ENCODE results near the gene HEBP1.

The HEBP1 gene

DNA sequence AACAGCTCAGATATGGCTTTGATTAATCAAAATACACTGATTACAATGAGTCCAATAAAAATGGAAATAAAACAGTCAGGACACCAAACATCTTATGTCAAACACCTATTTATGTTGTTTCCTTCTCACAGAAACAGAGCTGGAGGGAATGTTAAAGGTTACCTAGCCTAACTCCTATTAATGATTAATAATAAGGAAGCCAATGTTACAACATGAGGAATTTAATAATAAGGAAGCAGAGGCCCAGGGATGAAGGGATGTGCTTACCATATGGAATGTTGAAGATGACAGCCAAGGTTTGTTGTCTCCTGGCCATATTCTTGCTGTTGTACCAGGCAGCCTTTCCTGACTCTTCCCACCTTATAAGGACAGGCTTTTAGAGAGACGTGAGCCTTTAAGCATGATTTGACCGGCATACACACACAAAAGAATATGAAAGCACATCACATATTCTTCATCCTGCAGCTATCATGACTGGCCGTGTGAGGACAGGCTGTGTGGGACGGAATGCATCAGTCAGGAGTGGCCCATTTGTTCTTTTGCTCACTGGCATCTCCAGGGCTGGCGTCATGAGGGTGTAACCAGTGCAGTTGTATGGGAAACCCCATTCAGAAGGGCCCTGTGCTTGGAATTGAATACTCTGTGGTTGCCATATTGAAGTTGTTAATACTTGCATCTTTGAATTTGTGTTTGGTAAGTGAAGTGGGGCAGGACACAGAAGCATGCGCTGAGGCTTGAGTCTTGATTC, 45.0 kb downstream of the HEBP1 start:
- no peaks in the 10 kb centered on the region for H3K36me3 ChIP-seq (ENCODE audit: control insufficient read depth, low read length)
- H3K79me2 ChIP-seq (ENCODE audit: control insufficient read depth, low read length), result no peaks in the 10 kb centered on the region
- no peaks in the 10 kb centered on the region for H3F3A ChIP-seq (ENCODE audit: control insufficient read depth, insufficient read depth)
- no peak overlapping the region for H3K27ac ChIP-seq (ENCODE audit: low read depth, low read length)
- H3K27me3 ChIP-seq (ENCODE audit: control insufficient read depth, low read length), result no peaks in the 10 kb centered on the region
- H3K9me2 ChIP-seq (replicated peaks; ENCODE audit: control insufficient read depth, low read length), result no peaks in the 10 kb centered on the region
- no peaks in the 10 kb centered on the region for H3K4me1 ChIP-seq (ENCODE audit: control insufficient read depth, low read length)
- TF ChIP-seq EZH2phosphoT487 (IDR thresholded peaks at IDR 0.05; ENCODE audit: borderline replicate concordance, low read length), result no peak
- TF ChIP-seq, protein P1, sequence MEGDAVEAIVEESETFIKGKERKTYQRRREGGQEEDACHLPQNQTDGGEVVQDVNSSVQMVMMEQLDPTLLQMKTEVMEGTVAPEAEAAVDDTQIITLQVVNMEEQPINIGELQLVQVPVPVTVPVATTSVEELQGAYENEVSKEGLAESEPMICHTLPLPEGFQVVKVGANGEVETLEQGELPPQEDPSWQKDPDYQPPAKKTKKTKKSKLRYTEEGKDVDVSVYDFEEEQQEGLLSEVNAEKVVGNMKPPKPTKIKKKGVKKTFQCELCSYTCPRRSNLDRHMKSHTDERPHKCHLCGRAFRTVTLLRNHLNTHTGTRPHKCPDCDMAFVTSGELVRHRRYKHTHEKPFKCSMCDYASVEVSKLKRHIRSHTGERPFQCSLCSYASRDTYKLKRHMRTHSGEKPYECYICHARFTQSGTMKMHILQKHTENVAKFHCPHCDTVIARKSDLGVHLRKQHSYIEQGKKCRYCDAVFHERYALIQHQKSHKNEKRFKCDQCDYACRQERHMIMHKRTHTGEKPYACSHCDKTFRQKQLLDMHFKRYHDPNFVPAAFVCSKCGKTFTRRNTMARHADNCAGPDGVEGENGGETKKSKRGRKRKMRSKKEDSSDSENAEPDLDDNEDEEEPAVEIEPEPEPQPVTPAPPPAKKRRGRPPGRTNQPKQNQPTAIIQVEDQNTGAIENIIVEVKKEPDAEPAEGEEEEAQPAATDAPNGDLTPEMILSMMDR (IDR thresholded peaks at IDR 0.05; ENCODE audit: low read depth, low read length, poor library complexity, severe bottlenecking), result no peak
- H4K20me1 ChIP-seq (ENCODE audit: control insufficient read depth, insufficient read depth, low read depth, low read length), result no peaks in the 10 kb centered on the region
- H3K4me2 ChIP-seq (ENCODE audit: low read length), result no peak overlapping the region
- no peak overlapping the region for H3K4me3 ChIP-seq (ENCODE audit: low read length)
- no peaks in the 10 kb centered on the region for H3K9me3 ChIP-seq (ENCODE audit: control insufficient read depth, insufficient read depth, low read length)

DNA sequence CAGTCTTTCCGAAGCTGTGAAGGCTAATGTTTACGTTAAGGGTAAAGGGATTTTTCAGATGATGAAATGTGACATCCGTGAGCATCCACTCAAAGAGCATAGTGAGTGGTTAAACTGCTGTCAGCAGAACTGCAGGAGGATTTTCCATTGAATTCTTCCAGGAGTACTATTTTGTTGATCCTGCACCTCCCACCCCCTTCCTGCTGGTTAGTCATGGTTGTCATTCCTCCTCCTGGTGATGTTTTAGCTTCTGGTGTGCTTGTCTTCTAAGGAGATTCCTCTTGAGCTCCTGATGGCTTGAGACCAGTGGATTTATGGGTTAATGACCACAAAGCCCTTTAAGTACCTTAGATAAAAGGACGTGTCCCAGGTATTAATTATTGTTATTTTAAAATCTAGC, 45.7 kb downstream of the HEBP1 start:
- no peaks in the 10 kb centered on the region for H3K27me3 ChIP-seq (ENCODE audit: control insufficient read depth, low read length)
- H4K20me1 ChIP-seq (ENCODE audit: control insufficient read depth, insufficient read depth, low read depth, low read length), result no peaks in the 10 kb centered on the region
- H3K9me3 ChIP-seq (ENCODE audit: control insufficient read depth, insufficient read depth, low read length), result no peaks in the 10 kb centered on the region
- no peaks in the 10 kb centered on the region for H3K79me2 ChIP-seq (ENCODE audit: control insufficient read depth, low read length)
- H3K27ac ChIP-seq (ENCODE audit: low read depth, low read length), result no peak overlapping the region
- no peaks in the 10 kb centered on the region for H3K36me3 ChIP-seq (ENCODE audit: control insufficient read depth, low read length)
- H3K4me2 ChIP-seq (ENCODE audit: low read length), result no peak overlapping the region
- no peak overlapping the region for H3K4me3 ChIP-seq (ENCODE audit: low read length)
- no peaks in the 10 kb centered on the region for H3F3A ChIP-seq (ENCODE audit: control insufficient read depth, insufficient read depth)
- H3K9me2 ChIP-seq (replicated peaks; ENCODE audit: control insufficient read depth, low read length), result no peaks in the 10 kb centered on the region
- TF ChIP-seq, protein P1 (IDR thresholded peaks at IDR 0.05; ENCODE audit: low read depth, low read length, poor library complexity, severe bottlenecking), result no peak
- TF ChIP-seq EZH2phosphoT487 (IDR thresholded peaks at IDR 0.05; ENCODE audit: borderline replicate concordance, low read length), result no peak
- H3K4me1 ChIP-seq (ENCODE audit: control insufficient read depth, low read length), result no peaks in the 10 kb centered on the region

DNA sequence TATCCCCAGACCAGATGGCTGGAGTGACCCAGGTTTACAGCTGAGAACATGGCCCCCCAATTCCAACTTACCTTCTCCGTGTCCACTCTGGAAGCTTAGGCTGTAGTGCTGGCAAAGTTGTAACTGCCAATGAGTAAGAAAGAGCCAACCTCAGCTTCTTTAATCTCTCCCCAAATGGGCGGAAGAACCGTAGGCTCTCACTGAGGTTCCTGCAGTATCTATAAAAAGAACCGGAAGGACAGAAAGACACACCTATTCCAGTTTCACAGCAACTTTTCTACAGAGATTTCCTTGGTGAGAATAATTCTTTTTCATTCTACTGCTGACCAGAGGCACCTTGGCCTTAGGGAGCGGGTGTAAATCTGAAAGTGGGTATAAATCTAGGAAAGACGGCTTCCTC, 48.0 kb downstream of the HEBP1 start, which contains the start of gene GPRC5D:
Gene GPRC5D (minus strand): TSS at position 135 of the 400 bp plus-strand sequence. CDS start 1,786 bp downstream, outside the sequence.
- Histone ChIP-seq H3K36me3 (ENCODE audit: control insufficient read depth, low read length) (no peaks in the 10 kb centered on the region), H3K79me2 (ENCODE audit: control insufficient read depth, low read length) (no peaks in the 10 kb centered on the region), H3K4me2 (ENCODE audit: low read length) (no peak within 1 kb of the TSS), H3K9me2 (replicated peaks; ENCODE audit: control insufficient read depth, low read length) (no peaks in the 10 kb centered on the region), H4K20me1 (ENCODE audit: control insufficient read depth, insufficient read depth, low read depth, low read length) (no peaks in the 10 kb centered on the region), H3K4me3 (ENCODE audit: low read length) (no peak within 1 kb of the TSS), H3K4me1 (ENCODE audit: control insufficient read depth, low read length) (no peaks in the 10 kb centered on the region), H3K9me3 (ENCODE audit: control insufficient read depth, insufficient read depth, low read length) (no peaks in the 10 kb centered on the region), H3F3A (ENCODE audit: control insufficient read depth, insufficient read depth) (no peaks in the 10 kb centered on the region), H3K27ac (ENCODE audit: low read depth, low read length) (no peak within 1 kb of the TSS), H3K27me3 (ENCODE audit: control insufficient read depth, low read length) (no peaks in the 10 kb centered on the region; the same call in 1 of the 2 replicates)
- TF ChIP-seq EZH2phosphoT487 (IDR thresholded peaks at IDR 0.05; ENCODE audit: borderline replicate concordance, low read length), result no peak
- TF ChIP-seq, protein P1 (IDR thresholded peaks at IDR 0.05; ENCODE audit: low read depth, low read length, poor library complexity, severe bottlenecking), result no peak

Data from DOHH2 (cell line).